HPDE6-E6E7 (cell line): ENCODE measurements around the gene MLXIP.

ENCODE experiments used
- DNase-seq: peaks from one replicate; pipeline ENCODE4 v3.0.0; 2011; ENCODE audit warnings: missing footprints; ENCODE audit errors: extremely low spot score

Gene MLXIP

GRCh38 chr12:122187466-122187865, 108.9 kb downstream of the MLXIP start:
- no peak for DNase-seq

- no peak for DNase-seq
Measured at GRCh38 chr12:122189626-122190475, 111.3 kb downstream of the MLXIP start.

- DNase-seq = peak; percentile 74
Measured at GRCh38 chr12:122190842-122191668, 112.5 kb downstream of the MLXIP start.

GRCh38 chr12:122192441-122192840, 113.9 kb downstream of the MLXIP start:
- DNase-seq = no peak

- no peak for DNase-seq
Measured at GRCh38 chr12:122194804-122195203, 116.2 kb downstream of the MLXIP start.

- no peak for DNase-seq
Measured at GRCh38 chr12:122195405-122195804, 116.8 kb downstream of the MLXIP start.
